ENCODE data around the gene TNNI2. TPM values are rescaled to one million over a fixed set of nuclear protein-coding genes. Genes with fewer than 3 reads are reported as not detected.

Gene TNNI2
- total and polyA plus RNA-seq, 10 of the 15 experiments (the other 5 are each of a cell fraction or from before 2014, with no cell fraction given) = 0.14 to 0.79 (median 0.37) TPM; not detected in 4

GRCh38 chr11:1854132-1854948, 15.6 kb downstream of the TNNI2 start:
- peak overlapping the region; percentile 92 for H3K9ac ChIP-seq (ENCODE audit: control insufficient read depth, insufficient read depth, low read length)
- DNase-seq (ENCODE audit: low read depth, low spot score) = peak; percentile 33
- 1% methylated on average over 24 of the region's 27 CpGs for WGBS (ENCODE audit: insufficient coverage, insufficient replicate concordance, low lambda C conversion rate, missing lambda C conversion rate)
- in situ Hi-C loops (cut with MboI) (loop anchor here (5.0 to 10.0 kb wide), 2 partner anchors 528 to 1010 kb away; partner anchors contain the start of genes POLR2L and TSPAN4), intact Hi-C loops (cut with micrococcal nuclease; ENCODE audit: unreplicated experiment) (loop anchor here (5.0 kb wide), 2 partner anchors 528 to 548 kb away; partner anchors contain the start of gene TSSC4)
- no peaks in the 10 kb centered on the region for H3K9me3 ChIP-seq (replicated peaks; ENCODE audit: control insufficient read depth, insufficient read depth, low read length)
- peak; percentile 23 for FAIRE-seq
- RAD21 ChIA-PET (ENCODE audit: unreplicated experiment) = interaction anchor here (0.7 kb wide), 1 partner anchor 18 kb away, joined by 3 read pairs; no protein-coding TSS in a partner anchor
- H3K79me2 ChIP-seq (ENCODE audit: control insufficient read depth, insufficient read depth, low read length) = peaks cover 72% of the 10 kb centered on the region
- peaks cover 57% of the 10 kb centered on the region for H3K4me1 ChIP-seq (ENCODE audit: control insufficient read depth, insufficient read depth, low read length)
- H3K4me3 ChIP-seq = peak overlapping the region; percentile 96
- peak overlapping the region; percentile 100 for H3K4me2 ChIP-seq (ENCODE audit: control insufficient read depth, insufficient read depth)
- H2AFZ ChIP-seq (ENCODE audit: control insufficient read depth, low read depth, low read length) = no peak overlapping the region
- H4K20me1 ChIP-seq (ENCODE audit: control insufficient read depth, insufficient read depth) = peaks cover 17% of the 10 kb centered on the region; the same call in 1 of the 2 replicates
- TSS peak; percentile 69 for BruUV-seq (replicated peaks)
- peak overlapping the region; percentile 99 for H3K27ac ChIP-seq (ENCODE audit: control insufficient read depth, insufficient read depth)
- POLR2A ChIA-PET = interaction anchor here (0.5 to 1.0 kb wide), 3 partner anchors 33 to 1161 kb away, joined by 3 to 4 read pairs (median 3); no protein-coding TSS in a partner anchor
- H3K36me3 ChIP-seq (ENCODE audit: control insufficient read depth in 2 of 2, insufficient read depth in 2 of 2, low read length in 1 of 2) = peaks cover 1 to 3% of the 10 kb centered on the region in 2 experiments; a peak in 3 of 4 replicates
- CTCF ChIA-PET = interaction anchor here (0.9 to 5.5 kb wide), 4 partner anchors 28 to 182 kb away, joined by 3 to 23 read pairs (median 6); no protein-coding TSS in a partner anchor
- SMC1A ChIA-PET (ENCODE audit: uncharacterized antibody, unreplicated experiment) = interaction anchor here (2.6 kb wide), 1 partner anchor 28 kb away, joined by 7 read pairs; no protein-coding TSS in a partner anchor
- no peaks in the 10 kb centered on the region for H3K27me3 ChIP-seq (replicated peaks in 1 of 2; ENCODE audit: control insufficient read depth in 2 of 2, insufficient read depth in 2 of 2, low read length in 1 of 2)
- peak; percentile 52 for ATAC-seq
- TF ChIP-seq PAX8 (IDR thresholded peaks at IDR 0.05) = no peak
- no peak for TF ChIP-seq HDAC6 (IDR thresholded peaks at IDR 0.05; ENCODE audit: unreplicated experiment)
- TF ChIP-seq LARP7 (IDR thresholded peaks at IDR 0.05) = peak; percentile 10; the same call in 1 of the 2 replicates
- no peak for TF ChIP-seq TBL1XR1 (IDR thresholded peaks at IDR 0.05; ENCODE audit: low read depth, low read length)
- peak; percentile 90 for TF ChIP-seq POLR2AphosphoS5 (IDR thresholded peaks at IDR 0.05; ENCODE audit: low read length)
- TF ChIP-seq CHD1 (IDR thresholded peaks at IDR 0.05; ENCODE audit: low read depth, low read length) = no peak
- TF ChIP-seq SUPT20H (IDR thresholded peaks at IDR 0.05; ENCODE audit: borderline replicate concordance, control insufficient read depth, low read depth, low read length) = no peak
- no peak for TF ChIP-seq CTCF (IDR thresholded peaks at IDR 0.05 in 2 of 3, conservative IDR thresholded peaks at IDR 0.05 in 1 of 3; ENCODE audit: control insufficient read depth in 2 of 3, extremely low read depth in 1 of 3, insufficient read depth in 1 of 3, low read depth in 3 of 3, low read length in 3 of 3)
- TF ChIP-seq NRF1 (conservative IDR thresholded peaks at IDR 0.05; ENCODE audit: low read depth, low read length) = no peak
- peak; percentile 87 for TF ChIP-seq NKRF (conservative IDR thresholded peaks at IDR 0.05)
- TF ChIP-seq MLLT1 (IDR thresholded peaks at IDR 0.05) = 0 out of 2 replicates have a peak, but pooled peaks have one; percentile 12
- TF ChIP-seq BMI1 (IDR thresholded peaks at IDR 0.05; ENCODE audit: borderline replicate concordance) = no peak
- peak; percentile 21 for TF ChIP-seq SP1 (IDR thresholded peaks at IDR 0.05; ENCODE audit: low read depth, low read length)
- TF ChIP-seq E4F1 (IDR thresholded peaks at IDR 0.05; ENCODE audit: borderline replicate concordance, partially characterized antibody) = no peak
